WTC11 (cell line): Measurements from ENCODE around the gene GRM7. TPM values are rescaled to one million over a fixed set of nuclear protein-coding genes. Genes with fewer than 3 reads are reported as not detected.

Source experiments
- ATAC-seq: fragments of 200-7000 bp; cut with Tn5 transposase; 2 replicates; pipeline ENCODE4 v1.10.0; 2021; ENCODE audit warnings: mild to moderate bottlenecking, moderate library complexity
- CTCF ChIA-PET: fragments of 300-600 bp; sonication (Branson Sonifier 250); formaldehyde crosslinking; loops from one replicate; lab custom pipeline; 2021; ENCODE audit warnings: antibody characterized with exemption; lab: Charles Lee
- POLR2A ChIA-PET: fragments of 350-600 bp; sonication (Branson Sonifier 250); formaldehyde crosslinking; loops from one replicate; lab custom pipeline; 2021; ENCODE audit warnings: antibody characterized with exemption; lab: Charles Lee
- DNase-seq: peaks from one replicate; pipeline ENCODE4 v3.0.0; 2021; ENCODE audit warnings: low spot score
- H3K27ac Mint-ChIP-seq: 2 replicates; pipeline ENCODE4 v1.8.0; 2021; ENCODE audit warnings: mixed read lengths
- H3K27me3 Mint-ChIP-seq: 2 replicates; pipeline ENCODE4 v1.8.0; 2021; ENCODE audit warnings: low read depth, mild to moderate bottlenecking, moderate library complexity, mixed read lengths
- H3K36me3 Mint-ChIP-seq: 2 replicates; pipeline ENCODE4 v1.8.0; 2021; ENCODE audit warnings: mixed read lengths
- H3K4me1 Mint-ChIP-seq: 2 replicates; pipeline ENCODE4 v1.8.0; 2022; ENCODE audit warnings: mixed read lengths
- H3K4me3 Mint-ChIP-seq: 2 replicates; pipeline ENCODE4 v1.8.0; 2021; ENCODE audit warnings: mild to moderate bottlenecking, moderate library complexity, mixed read lengths
- H3K9me3 Mint-ChIP-seq: 2 replicates; pipeline ENCODE4 v1.8.0; 2021; ENCODE audit warnings: mixed read lengths
- ATF1 ChIP-seq: sonication (generic); formaldehyde crosslinking; IDR thresholded peaks from 2 replicates; pipeline ENCODE4 v1.8.1; 2023; ENCODE audit warnings: mild to moderate bottlenecking, moderate library complexity, missing genetic modification reagents
- ELF4 ChIP-seq: sonication (generic); formaldehyde crosslinking; IDR thresholded peaks from 2 replicates; pipeline ENCODE4 v1.8.1; 2022; ENCODE audit warnings: low read depth, mild to moderate bottlenecking, moderate library complexity, missing genetic modification reagents
- GABPB1 ChIP-seq: sonication (generic); formaldehyde crosslinking; IDR thresholded peaks from 2 replicates; pipeline ENCODE4 v1.8.1; 2023; ENCODE audit warnings: mild to moderate bottlenecking, missing genetic modification reagents
- JAZF1 ChIP-seq: fragments of 250-450 bp; sonication (Bioruptor Pico); IDR thresholded peaks from 2 replicates; pipeline ENCODE4 v1.9.0; 2021; ENCODE audit warnings: moderate library complexity, mild to moderate bottlenecking, inconsistent platforms
- NFE2L1 ChIP-seq: sonication (generic); formaldehyde crosslinking; IDR thresholded peaks from 2 replicates; pipeline ENCODE4 v1.8.1; 2023; ENCODE audit warnings: missing genetic modification reagents
- NR2C2 ChIP-seq: sonication (generic); formaldehyde crosslinking; IDR thresholded peaks from 2 replicates; pipeline ENCODE4 v1.8.0; 2022; ENCODE audit warnings: mild to moderate bottlenecking, missing genetic modification reagents
- SMAD3 ChIP-seq: sonication (generic); formaldehyde crosslinking; IDR thresholded peaks from 2 replicates; pipeline ENCODE4 v1.8.0; 2022; ENCODE audit warnings: missing genetic modification reagents, mild to moderate bottlenecking, borderline replicate concordance
- ZNF138 ChIP-seq: sonication (generic); formaldehyde crosslinking; conservative IDR thresholded peaks from 2 replicates; pipeline ENCODE4 v1.8.1; 2022; ENCODE audit warnings: mild to moderate bottlenecking, moderate library complexity, missing genetic modification reagents
- ZNF219 ChIP-seq: sonication (generic); formaldehyde crosslinking; IDR thresholded peaks from 2 replicates; pipeline ENCODE4 v1.8.0; 2023; ENCODE audit warnings: missing genetic modification reagents, mild to moderate bottlenecking, borderline replicate concordance
- ZNF263 ChIP-seq: sonication (generic); formaldehyde crosslinking; IDR thresholded peaks from 2 replicates; pipeline ENCODE4 v1.8.1; 2022; ENCODE audit warnings: low read depth, mild to moderate bottlenecking, moderate library complexity, missing genetic modification reagents
- ZNF317 ChIP-seq: sonication (generic); formaldehyde crosslinking; IDR thresholded peaks from 2 replicates; pipeline ENCODE4 v1.8.1; 2023; ENCODE audit warnings: low read depth, mild to moderate bottlenecking, moderate library complexity, missing genetic modification reagents, borderline replicate concordance
- ZNF396 ChIP-seq: fragments of 250-450 bp; sonication (Bioruptor Pico); IDR thresholded peaks from 2 replicates; pipeline ENCODE4 v1.8.0; 2021; ENCODE audit warnings: mild to moderate bottlenecking, moderate library complexity, borderline replicate concordance
- ZNF423 ChIP-seq: fragments of 250-450 bp; sonication (Bioruptor Pico); IDR thresholded peaks from 2 replicates; pipeline ENCODE4 v2.1.2; 2022; ENCODE audit warnings: mild to moderate bottlenecking, moderate library complexity
- ZNF671 ChIP-seq: fragments of 250-450 bp; sonication (Bioruptor Pico); IDR thresholded peaks from 2 replicates; pipeline ENCODE4 v1.8.0; 2021; ENCODE audit warnings: mild to moderate bottlenecking
- total RNA-seq: library from RNA; stranded (reverse); gene quantifications from 3 replicates; pipeline ENCODE4 v1.2.3, GENCODE V29; 2021
- TF ChIP-seq, protein P1 (sequence below): sonication (generic); formaldehyde crosslinking; conservative IDR thresholded peaks from 2 replicates; pipeline ENCODE4 v1.8.1; 2022; ENCODE audit warnings: mild to moderate bottlenecking, missing genetic modification reagents
- TF ChIP-seq, protein P2 (sequence below): sonication (generic); formaldehyde crosslinking; IDR thresholded peaks from 2 replicates; pipeline ENCODE4 v1.8.0; 2022; ENCODE audit warnings: mild to moderate bottlenecking, missing genetic modification reagents
- TF ChIP-seq, protein P3 (sequence below): sonication (generic); formaldehyde crosslinking; IDR thresholded peaks from 2 replicates; pipeline ENCODE4 v1.8.1; 2023; ENCODE audit warnings: mild to moderate bottlenecking, moderate library complexity, missing genetic modification reagents
- TF ChIP-seq, protein P4 (sequence below): fragments of 250-450 bp; sonication (Bioruptor Pico); IDR thresholded peaks from 2 replicates; pipeline ENCODE4 v1.9.0; 2021; ENCODE audit warnings: moderate library complexity, mild to moderate bottlenecking, inconsistent platforms, borderline replicate concordance
- TF ChIP-seq, protein P5 (sequence below): sonication (generic); formaldehyde crosslinking; IDR thresholded peaks from 2 replicates; pipeline ENCODE4 v1.8.1; 2022; ENCODE audit warnings: low read depth, mild to moderate bottlenecking, moderate library complexity, missing genetic modification reagents, borderline replicate concordance
- TF ChIP-seq, protein P6 (sequence below): sonication (generic); formaldehyde crosslinking; IDR thresholded peaks from 2 replicates; pipeline ENCODE4 v1.8.0; 2022; ENCODE audit warnings: mild to moderate bottlenecking, missing genetic modification reagents
- TF ChIP-seq, protein P7 (sequence below): sonication (generic); formaldehyde crosslinking; IDR thresholded peaks from 2 replicates; pipeline ENCODE4 v1.8.1; 2022; ENCODE audit warnings: mild to moderate bottlenecking, moderate library complexity, missing genetic modification reagents
- TF ChIP-seq, protein P8 (sequence below): fragments of 250-450 bp; sonication (Bioruptor Pico); IDR thresholded peaks from 2 replicates; pipeline ENCODE4 v1.8.0; 2021; ENCODE audit warnings: mild to moderate bottlenecking

The GRM7 gene
- total RNA-seq, 1 experiment from 2014 or later, result 0.42 TPM

DNA sequence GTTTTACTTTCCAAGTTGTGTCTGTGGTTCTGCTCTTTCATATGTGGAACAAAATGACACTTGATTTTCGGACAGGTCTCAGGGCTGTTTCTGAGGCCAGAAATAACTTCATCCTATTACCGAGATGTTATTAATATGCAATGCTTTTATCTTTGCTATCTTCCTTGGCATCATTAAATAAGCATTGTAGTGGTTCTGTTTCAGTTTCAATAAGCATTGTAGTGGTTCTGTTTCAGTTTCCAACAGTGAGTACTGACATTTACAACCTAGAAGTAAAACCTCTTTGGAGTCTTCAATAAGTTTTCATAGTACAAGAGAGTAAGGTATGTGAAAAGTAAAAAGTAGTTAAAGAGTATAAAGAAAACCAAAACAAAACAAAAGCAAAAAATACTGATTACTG, 746.2 kb downstream of the GRM7 start (continued):
- TF ChIP-seq, protein P1, sequence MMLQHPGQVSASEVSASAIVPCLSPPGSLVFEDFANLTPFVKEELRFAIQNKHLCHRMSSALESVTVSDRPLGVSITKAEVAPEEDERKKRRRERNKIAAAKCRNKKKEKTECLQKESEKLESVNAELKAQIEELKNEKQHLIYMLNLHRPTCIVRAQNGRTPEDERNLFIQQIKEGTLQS (CRISPR knock-in tag), result no peak
- TF ChIP-seq, protein P2, sequence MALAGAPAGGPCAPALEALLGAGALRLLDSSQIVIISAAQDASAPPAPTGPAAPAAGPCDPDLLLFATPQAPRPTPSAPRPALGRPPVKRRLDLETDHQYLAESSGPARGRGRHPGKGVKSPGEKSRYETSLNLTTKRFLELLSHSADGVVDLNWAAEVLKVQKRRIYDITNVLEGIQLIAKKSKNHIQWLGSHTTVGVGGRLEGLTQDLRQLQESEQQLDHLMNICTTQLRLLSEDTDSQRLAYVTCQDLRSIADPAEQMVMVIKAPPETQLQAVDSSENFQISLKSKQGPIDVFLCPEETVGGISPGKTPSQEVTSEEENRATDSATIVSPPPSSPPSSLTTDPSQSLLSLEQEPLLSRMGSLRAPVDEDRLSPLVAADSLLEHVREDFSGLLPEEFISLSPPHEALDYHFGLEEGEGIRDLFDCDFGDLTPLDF (CRISPR knock-in tag), result no peak
- TF ChIP-seq ZNF396 (CRISPR knock-in tag), result no peak
- TF ChIP-seq, all 79 proteins: peak for 0

DNA sequence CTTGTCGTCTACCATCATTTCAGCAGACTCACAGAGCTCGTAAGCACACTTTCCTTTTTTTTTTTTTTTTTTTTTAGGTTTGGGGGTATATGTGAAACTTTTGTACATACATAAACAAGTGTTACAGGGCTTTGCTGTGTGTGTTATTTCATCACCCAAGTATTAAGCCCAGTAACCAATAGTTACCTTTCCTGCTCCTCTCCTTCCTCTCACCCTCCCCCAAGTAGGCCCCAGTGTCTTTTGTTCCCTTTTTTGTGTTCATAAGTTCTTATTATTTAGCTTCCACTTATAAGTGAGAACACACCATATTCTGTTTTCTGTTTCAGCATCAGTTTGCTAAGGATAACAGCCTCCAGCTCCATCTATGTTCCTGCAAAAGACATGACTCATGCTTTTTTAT, 746.8 kb downstream of the GRM7 start:
- no peak for DNase-seq
- no peak for TF ChIP-seq ELF4
- TF ChIP-seq, protein P3, sequence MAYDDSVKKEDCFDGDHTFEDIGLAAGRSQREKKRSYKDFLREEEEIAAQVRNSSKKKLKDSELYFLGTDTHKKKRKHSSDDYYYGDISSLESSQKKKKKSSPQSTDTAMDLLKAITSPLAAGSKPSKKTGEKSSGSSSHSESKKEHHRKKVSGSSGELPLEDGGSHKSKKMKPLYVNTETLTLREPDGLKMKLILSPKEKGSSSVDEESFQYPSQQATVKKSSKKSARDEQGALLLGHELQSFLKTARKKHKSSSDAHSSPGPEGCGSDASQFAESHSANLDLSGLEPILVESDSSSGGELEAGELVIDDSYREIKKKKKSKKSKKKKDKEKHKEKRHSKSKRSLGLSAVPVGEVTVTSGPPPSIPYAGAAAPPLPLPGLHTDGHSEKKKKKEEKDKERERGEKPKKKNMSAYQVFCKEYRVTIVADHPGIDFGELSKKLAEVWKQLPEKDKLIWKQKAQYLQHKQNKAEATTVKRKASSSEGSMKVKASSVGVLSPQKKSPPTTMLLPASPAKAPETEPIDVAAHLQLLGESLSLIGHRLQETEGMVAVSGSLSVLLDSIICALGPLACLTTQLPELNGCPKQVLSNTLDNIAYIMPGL, result no peak
- H3K27ac Mint-ChIP-seq, result no peak overlapping the region
- ChIA-PET POLR2A (interaction anchor here (0.6 to 0.7 kb wide), 2 partner anchors 96 to 187 kb away, joined by 4 read pairs; no protein-coding TSS in a partner anchor), CTCF (no interaction called here)
- no peaks in the 10 kb centered on the region for H3K36me3 Mint-ChIP-seq
- no peaks in the 10 kb centered on the region for H3K4me1 Mint-ChIP-seq
- no peaks in the 10 kb centered on the region for H3K9me3 Mint-ChIP-seq
- H3K4me3 Mint-ChIP-seq, result no peak overlapping the region
- no peaks in the 10 kb centered on the region for H3K27me3 Mint-ChIP-seq
- no peak for ATAC-seq

DNA sequence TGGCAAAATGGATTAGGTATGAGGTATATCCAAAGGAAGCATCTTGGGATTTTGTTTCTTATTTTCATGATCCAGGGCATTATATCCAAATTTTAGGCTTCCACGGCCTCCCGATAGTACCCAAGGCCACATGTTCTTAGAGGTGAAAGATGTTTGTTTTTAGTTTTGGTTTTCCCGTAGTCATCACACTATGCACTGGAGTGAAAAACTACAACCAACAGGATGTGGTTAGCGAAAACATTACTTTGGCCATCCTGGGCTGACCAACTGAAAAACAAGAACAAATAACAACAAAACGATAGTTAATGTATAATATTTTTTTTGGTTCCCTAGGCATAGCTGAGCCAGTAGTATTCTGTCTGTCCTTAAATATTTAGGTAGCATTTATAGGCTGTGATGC, 749.7 kb downstream of the GRM7 start:
- no peaks in the 10 kb centered on the region for H3K36me3 Mint-ChIP-seq
- DNase-seq (no peak), ATAC-seq (no peak)
- H3K9me3 Mint-ChIP-seq, result no peaks in the 10 kb centered on the region
- H3K27me3 Mint-ChIP-seq, result no peaks in the 10 kb centered on the region
- CTCF ChIA-PET, result no interaction called here
- no peak overlapping the region for H3K4me3 Mint-ChIP-seq
- no peaks in the 10 kb centered on the region for H3K4me1 Mint-ChIP-seq
- POLR2A ChIA-PET, result no interaction called here
- TF ChIP-seq, protein P4, sequence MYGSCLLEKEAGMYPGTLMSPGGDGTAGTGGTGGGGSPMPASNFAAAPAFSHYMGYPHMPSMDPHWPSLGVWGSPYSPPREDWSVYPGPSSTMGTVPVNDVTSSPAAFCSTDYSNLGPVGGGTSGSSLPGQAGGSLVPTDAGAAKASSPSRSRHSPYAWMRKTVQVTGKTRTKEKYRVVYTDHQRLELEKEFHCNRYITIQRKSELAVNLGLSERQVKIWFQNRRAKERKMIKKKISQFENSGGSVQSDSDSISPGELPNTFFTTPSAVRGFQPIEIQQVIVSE (CRISPR knock-in tag), result no peak
- TF ChIP-seq ATF1 (CRISPR knock-in tag) (no peak), ZNF219 (CRISPR knock-in tag) (no peak), ZNF423 (no peak), JAZF1 (CRISPR knock-in tag) (no peak), NFE2L1 (CRISPR knock-in tag) (no peak), SMAD3 (CRISPR knock-in tag) (no peak), NR2C2 (CRISPR knock-in tag) (no peak), ZNF263 (CRISPR knock-in tag) (no peak), ZNF671 (CRISPR knock-in tag) (no peak), ZNF138 (CRISPR knock-in tag) (no peak), GABPB1 (CRISPR knock-in tag) (no peak), ZNF317 (CRISPR knock-in tag) (no peak)
- TF ChIP-seq, protein P5, sequence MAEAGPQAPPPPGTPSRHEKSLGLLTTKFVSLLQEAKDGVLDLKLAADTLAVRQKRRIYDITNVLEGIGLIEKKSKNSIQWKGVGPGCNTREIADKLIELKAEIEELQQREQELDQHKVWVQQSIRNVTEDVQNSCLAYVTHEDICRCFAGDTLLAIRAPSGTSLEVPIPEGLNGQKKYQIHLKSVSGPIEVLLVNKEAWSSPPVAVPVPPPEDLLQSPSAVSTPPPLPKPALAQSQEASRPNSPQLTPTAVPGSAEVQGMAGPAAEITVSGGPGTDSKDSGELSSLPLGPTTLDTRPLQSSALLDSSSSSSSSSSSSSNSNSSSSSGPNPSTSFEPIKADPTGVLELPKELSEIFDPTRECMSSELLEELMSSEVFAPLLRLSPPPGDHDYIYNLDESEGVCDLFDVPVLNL (CRISPR knock-in tag), result no peak
- TF ChIP-seq, protein P2 (CRISPR knock-in tag), result no peak
- TF ChIP-seq, protein P6, sequence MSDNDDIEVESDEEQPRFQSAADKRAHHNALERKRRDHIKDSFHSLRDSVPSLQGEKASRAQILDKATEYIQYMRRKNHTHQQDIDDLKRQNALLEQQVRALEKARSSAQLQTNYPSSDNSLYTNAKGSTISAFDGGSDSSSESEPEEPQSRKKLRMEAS (CRISPR knock-in tag), result no peak
- TF ChIP-seq, protein P7, sequence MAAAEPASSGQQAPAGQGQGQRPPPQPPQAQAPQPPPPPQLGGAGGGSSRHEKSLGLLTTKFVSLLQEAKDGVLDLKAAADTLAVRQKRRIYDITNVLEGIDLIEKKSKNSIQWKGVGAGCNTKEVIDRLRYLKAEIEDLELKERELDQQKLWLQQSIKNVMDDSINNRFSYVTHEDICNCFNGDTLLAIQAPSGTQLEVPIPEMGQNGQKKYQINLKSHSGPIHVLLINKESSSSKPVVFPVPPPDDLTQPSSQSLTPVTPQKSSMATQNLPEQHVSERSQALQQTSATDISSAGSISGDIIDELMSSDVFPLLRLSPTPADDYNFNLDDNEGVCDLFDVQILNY, result no peak
- TF ChIP-seq, protein P8, sequence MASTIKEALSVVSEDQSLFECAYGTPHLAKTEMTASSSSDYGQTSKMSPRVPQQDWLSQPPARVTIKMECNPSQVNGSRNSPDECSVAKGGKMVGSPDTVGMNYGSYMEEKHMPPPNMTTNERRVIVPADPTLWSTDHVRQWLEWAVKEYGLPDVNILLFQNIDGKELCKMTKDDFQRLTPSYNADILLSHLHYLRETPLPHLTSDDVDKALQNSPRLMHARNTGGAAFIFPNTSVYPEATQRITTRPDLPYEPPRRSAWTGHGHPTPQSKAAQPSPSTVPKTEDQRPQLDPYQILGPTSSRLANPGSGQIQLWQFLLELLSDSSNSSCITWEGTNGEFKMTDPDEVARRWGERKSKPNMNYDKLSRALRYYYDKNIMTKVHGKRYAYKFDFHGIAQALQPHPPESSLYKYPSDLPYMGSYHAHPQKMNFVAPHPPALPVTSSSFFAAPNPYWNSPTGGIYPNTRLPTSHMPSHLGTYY (CRISPR knock-in tag), result no peak
- TF ChIP-seq, all 79 proteins: peak for 0
- H3K27ac Mint-ChIP-seq, result no peak overlapping the region
